Transverse colon (tissue), 4 donors: ENCODE results near the gene SLC37A1. TPM values are rescaled to one million over a fixed set of nuclear protein-coding genes. Genes with fewer than 3 reads are reported as not detected.

Experiments used
- DNase-seq: peaks from one replicate; pipeline ENCODE4 v3.0.0-alpha.2; 2019
- H3K27ac ChIP-seq, 4 donors: fragments of 200-600 bp; sonication (generic); 2 replicates each; pipeline ENCODE4 v1.5.1; 2016 to 2018; ENCODE audit warnings: inconsistent platforms in 4 of 4
- H3K27me3 ChIP-seq: fragments of 200-600 bp; sonication (generic); 2 replicates; pipeline ENCODE4 v1.5.1; 2017; ENCODE audit warnings: inconsistent platforms
- H3K36me3 ChIP-seq, 4 donors: fragments of 200-600 bp; sonication (generic); 2 replicates each; pipeline ENCODE4 v1.5.1; 2017 to 2019; ENCODE audit warnings: inconsistent platforms in 4 of 4
- H3K4me1 ChIP-seq, 4 donors: fragments of 200-600 bp; sonication (generic); 2 replicates each; pipeline ENCODE4 v1.5.1; 2017 to 2020; ENCODE audit warnings: inconsistent platforms in 4 of 4
- H3K4me3 ChIP-seq, 4 donors: fragments of 200-600 bp; sonication (generic); 1 replicate in 1 of 4; 2 replicates in 3 of 4; pipeline versions ENCODE4 v1.5.1 to v1.6.1; 2017 to 2019; ENCODE audit warnings: inconsistent platforms in 4 of 4
- H3K9me3 ChIP-seq, 2 donors: fragments of 200-600 bp; sonication (generic); 2 replicates each; pipeline ENCODE4 v1.5.1; 2017 to 2019; ENCODE audit warnings: inconsistent platforms in 2 of 2
- EP300 ChIP-seq: sonication (generic); formaldehyde crosslinking; IDR thresholded peaks from one replicate; pipeline ENCODE4 v1.6.1; 2017; ENCODE audit warnings: antibody characterized with exemption, low read depth
- POLR2A ChIP-seq: fragments of 450-650 bp; IDR thresholded peaks from one replicate; pipeline ENCODE4 v1.6.1; 2016; ENCODE audit warnings: antibody characterized with exemption, mild to moderate bottlenecking, moderate library complexity
- POLR2AphosphoS5 ChIP-seq, 3 donors: sonication (generic); formaldehyde crosslinking; IDR thresholded peaks; one replicate each; pipeline ENCODE4 v1.6.1; 2016; ENCODE audit warnings: antibody characterized with exemption in 3 of 3
- WGBS, 2 donors: methylation state at CpG; one replicate each; pipeline ENCODE4 v1.1.5; 2018; ENCODE audit warnings: low coverage in 1 of 2; 5-methylcytosine and 5-hydroxymethylcytosine counted together
- in situ Hi-C, 4 donors: fragments of 200-750 bp; cut with MboI; loops; one replicate each; pipeline versions ENCODE4 v1.15.0 to v1.15.1; 2017; ENCODE audit warnings: low sequenced_read_pairs in 3 of 4, low pct_ligation_motif_present in 1 of 4, low pct_unique_long_range_greater_than_20kb in 1 of 4
- intact Hi-C: fragments of 100-400 bp; cut with DNase I; formaldehyde crosslinking; loops from one replicate; pipeline ENCODE4 v1.15.1; 2023; ENCODE audit warnings: low total_unique reads
- total RNA-seq, 4 donors: library from RNA; depleted of rRNA; stranded (reverse); fragments of >200 nt; gene quantifications; one replicate each; pipeline ENCODE4 v1.1.0, GENCODE V29; 2016
- TF ChIP-seq, protein P1 (sequence below), 5 experiments: fragments of 200-600 bp in 3 of 5; fragments of 450-650 bp in 2 of 5; sonication (generic) in 3 of 5; IDR thresholded peaks; 1 replicate in 2 of 5; 2 replicates in 3 of 5; pipeline ENCODE4 v1.5.1; 2016 to 2017; ENCODE audit warnings: antibody characterized with exemption in 5 of 5, inconsistent platforms in 3 of 5, mild to moderate bottlenecking in 2 of 5, moderate library complexity in 1 of 5

SLC37A1 gene
- total RNA-seq, 4 donors from 2014 or later: 80.8 to 139 (median 117) TPM

DNA sequence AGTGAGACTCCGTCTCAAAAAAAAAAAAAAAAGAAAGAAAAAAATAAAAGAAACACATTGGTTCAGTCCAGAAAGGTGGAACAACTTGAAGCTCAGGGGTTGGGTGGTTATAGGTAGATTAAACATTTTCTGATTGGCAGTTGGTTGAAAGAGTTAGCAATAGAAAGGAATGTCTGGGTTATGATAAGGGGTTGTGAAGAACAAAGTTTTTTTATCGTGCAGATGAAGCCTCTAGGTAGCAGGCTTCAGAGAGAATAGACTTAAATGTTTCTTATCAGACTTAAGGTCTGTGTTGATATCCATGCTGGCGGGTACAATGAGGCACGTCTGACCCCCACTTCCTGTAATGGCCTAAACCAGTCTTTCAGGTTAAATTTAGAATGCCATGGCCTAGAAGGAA lies 94.8 kb downstream of the SLC37A1 start:
- Histone ChIP-seq H3K9me3 (peaks cover 17 to 19% of the 10 kb centered on the region in 2 donors), H3K4me1 (peaks cover 0 to 3% (median 0%) of the 10 kb centered on the region in 4 donors), H3K27ac (no peak overlapping the region), H3K36me3 (no peaks in the 10 kb centered on the region), H3K27me3 (no peaks in the 10 kb centered on the region), H3K4me3 (no peak overlapping the region)
- intact Hi-C loops: no loop called here
- no peak for DNase-seq
- in situ Hi-C loops: no loop called here
- 70 to 75% methylated on average over 3 to 4 of the region's 4 CpGs for WGBS, 2 donors
- TF ChIP-seq, protein P1, sequence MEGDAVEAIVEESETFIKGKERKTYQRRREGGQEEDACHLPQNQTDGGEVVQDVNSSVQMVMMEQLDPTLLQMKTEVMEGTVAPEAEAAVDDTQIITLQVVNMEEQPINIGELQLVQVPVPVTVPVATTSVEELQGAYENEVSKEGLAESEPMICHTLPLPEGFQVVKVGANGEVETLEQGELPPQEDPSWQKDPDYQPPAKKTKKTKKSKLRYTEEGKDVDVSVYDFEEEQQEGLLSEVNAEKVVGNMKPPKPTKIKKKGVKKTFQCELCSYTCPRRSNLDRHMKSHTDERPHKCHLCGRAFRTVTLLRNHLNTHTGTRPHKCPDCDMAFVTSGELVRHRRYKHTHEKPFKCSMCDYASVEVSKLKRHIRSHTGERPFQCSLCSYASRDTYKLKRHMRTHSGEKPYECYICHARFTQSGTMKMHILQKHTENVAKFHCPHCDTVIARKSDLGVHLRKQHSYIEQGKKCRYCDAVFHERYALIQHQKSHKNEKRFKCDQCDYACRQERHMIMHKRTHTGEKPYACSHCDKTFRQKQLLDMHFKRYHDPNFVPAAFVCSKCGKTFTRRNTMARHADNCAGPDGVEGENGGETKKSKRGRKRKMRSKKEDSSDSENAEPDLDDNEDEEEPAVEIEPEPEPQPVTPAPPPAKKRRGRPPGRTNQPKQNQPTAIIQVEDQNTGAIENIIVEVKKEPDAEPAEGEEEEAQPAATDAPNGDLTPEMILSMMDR (IDR thresholded peaks at IDR 0.05): no peak
- TF ChIP-seq POLR2A (no peak), EP300 (no peak), POLR2AphosphoS5 (IDR thresholded peaks at IDR 0.05) (no peak)

DNA sequence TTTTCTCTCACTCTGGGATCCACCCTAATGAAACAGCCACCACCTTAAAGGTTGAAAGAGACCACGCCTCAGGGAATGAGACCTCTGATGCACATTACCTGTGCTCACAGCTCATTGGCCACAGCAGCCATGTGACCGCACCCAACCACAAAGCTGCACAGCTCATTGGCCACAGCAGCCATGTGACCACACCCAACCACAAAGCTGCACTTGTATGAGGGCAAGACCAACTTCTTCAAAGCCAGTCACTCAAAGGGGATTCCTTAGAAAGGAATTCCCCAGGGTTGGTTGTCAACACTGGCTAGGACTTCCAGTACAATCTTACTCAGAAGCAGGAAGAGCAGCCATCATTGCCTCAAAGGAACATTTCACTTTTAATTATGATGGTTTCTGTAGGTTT lies 96.2 kb downstream of the SLC37A1 start:
- Histone ChIP-seq H3K27ac (no peak overlapping the region), H3K4me1 (peaks cover 0 to 3% (median 0%) of the 10 kb centered on the region in 4 donors), H3K9me3 (peaks cover 10 to 11% of the 10 kb centered on the region in 2 donors), H3K27me3 (no peaks in the 10 kb centered on the region), H3K4me3 (no peak overlapping the region), H3K36me3 (no peaks in the 10 kb centered on the region)
- WGBS, 2 donors: 83% methylated on average over 2 of the region's 2 CpGs; no CpG with 5 or more reads in 1 of the 2 donors
- DNase-seq: no peak
- in situ Hi-C loops (no loop called here), intact Hi-C loops (no loop called here)
- TF ChIP-seq EP300: no peak
- TF ChIP-seq, protein P1 (IDR thresholded peaks at IDR 0.05): no peak
- TF ChIP-seq POLR2AphosphoS5 (IDR thresholded peaks at IDR 0.05): no peak
- TF ChIP-seq POLR2A: no peak

GRCh38 chr21:42611852-42612251 lies 98.2 kb downstream of the SLC37A1 start:
- in situ Hi-C loops (no loop called here), intact Hi-C loops (no loop called here)
- TF ChIP-seq POLR2AphosphoS5 (IDR thresholded peaks at IDR 0.05) (no peak), POLR2A (no peak), EP300 (no peak)
- TF ChIP-seq, protein P1 (IDR thresholded peaks at IDR 0.05): no peak
- Histone ChIP-seq H3K4me1 (peaks cover 0 to 11% (median 6%) of the 10 kb centered on the region in 4 donors), H3K27me3 (peaks cover 2% of the 10 kb centered on the region), H3K36me3 (no peaks in the 10 kb centered on the region), H3K4me3 (no peak overlapping the region), H3K9me3 (peaks cover 0 to 3% of the 10 kb centered on the region in 2 donors), H3K27ac (no peak overlapping the region)
- no peak for DNase-seq
- 86 to 90% methylated on average over 3 of the region's 3 CpGs for WGBS, 2 donors

- no peak for TF ChIP-seq POLR2AphosphoS5 (IDR thresholded peaks at IDR 0.05)
- no peak for TF ChIP-seq POLR2A
- TF ChIP-seq, protein P1 (IDR thresholded peaks at IDR 0.05): no peak
- TF ChIP-seq EP300: no peak
- Histone ChIP-seq H3K27me3 (peaks cover 8% of the 10 kb centered on the region), H3K4me3 (no peak overlapping the region), H3K27ac (no peak overlapping the region), H3K4me1 (peaks cover 0 to 11% (median 6%) of the 10 kb centered on the region in 4 donors), H3K9me3 (peaks cover 0 to 3% of the 10 kb centered on the region in 2 donors), H3K36me3 (no peaks in the 10 kb centered on the region)
- 82 to 92% methylated on average over 1 of the region's 1 CpG for WGBS, 2 donors
- in situ Hi-C loops (no loop called here), intact Hi-C loops (no loop called here)
- DNase-seq: no peak
Observed at GRCh38 chr21:42612390-42612789, 98.7 kb downstream of the SLC37A1 start.
